Measurements from ENCODE around the gene CD209. TPM values are rescaled to one million over a fixed set of nuclear protein-coding genes. Genes with fewer than 3 reads are reported as not detected.

Gene CD209
- not detected for polyA plus RNA-seq (2012; ENCODE audit: insufficient read length, low read depth)

- TF ChIP-seq FOXP2 (optimal IDR thresholded peaks at IDR 0.05; ENCODE audit: borderline replicate concordance, extremely low read depth, extremely low read length, insufficient read depth): no peak
Measured at GRCh38 chr19:7746903-7747884, at the start of gene CD209. TSS of gene CD209 (minus strand) at chr19:7747534. CDS start at chr19:7747511, 23 bp downstream.

GRCh38 chr19:7795555-7796161 is 48.3 kb upstream of the CD209 start:
- TF ChIP-seq TAF1 (IDR thresholded peaks at IDR 0.05; ENCODE audit: borderline replicate concordance, insufficient read depth, low read length): no peak
- TF ChIP-seq POLR2AphosphoS5 (IDR thresholded peaks at IDR 0.05; ENCODE audit: low read depth, low read length): no peak
- no peak for TF ChIP-seq REST (IDR thresholded peaks at IDR 0.05; ENCODE audit: insufficient read depth in 1 of 2, low read depth in 2 of 2, low read length in 2 of 2)
- TF ChIP-seq FOXP2 (optimal IDR thresholded peaks at IDR 0.05; ENCODE audit: borderline replicate concordance, extremely low read depth, extremely low read length, insufficient read depth): no peak
- no peak for TF ChIP-seq SIN3A (IDR thresholded peaks at IDR 0.05; ENCODE audit: borderline replicate concordance, insufficient read depth, low read length)

- TF ChIP-seq FOXP2 (optimal IDR thresholded peaks at IDR 0.05; ENCODE audit: borderline replicate concordance, extremely low read depth, extremely low read length, insufficient read depth): no peak
- no peak for TF ChIP-seq TAF1 (IDR thresholded peaks at IDR 0.05; ENCODE audit: borderline replicate concordance, insufficient read depth, low read length)
- TF ChIP-seq POLR2AphosphoS5 (IDR thresholded peaks at IDR 0.05; ENCODE audit: low read depth, low read length): no peak
- TF ChIP-seq REST (IDR thresholded peaks at IDR 0.05; ENCODE audit: insufficient read depth in 1 of 2, low read depth in 2 of 2, low read length in 2 of 2): no peak
- no peak for TF ChIP-seq SIN3A (IDR thresholded peaks at IDR 0.05; ENCODE audit: borderline replicate concordance, insufficient read depth, low read length)
Measured at GRCh38 chr19:7793493-7793892, 46.2 kb upstream of the CD209 start.

GRCh38 chr19:7792281-7792680 is 44.9 kb upstream of the CD209 start:
- no peak for TF ChIP-seq FOXP2 (optimal IDR thresholded peaks at IDR 0.05; ENCODE audit: borderline replicate concordance, extremely low read depth, extremely low read length, insufficient read depth)
- no peak for TF ChIP-seq REST (IDR thresholded peaks at IDR 0.05; ENCODE audit: insufficient read depth in 1 of 2, low read depth in 2 of 2, low read length in 2 of 2)
- no peak for TF ChIP-seq SIN3A (IDR thresholded peaks at IDR 0.05; ENCODE audit: borderline replicate concordance, insufficient read depth, low read length)
- no peak for TF ChIP-seq POLR2AphosphoS5 (IDR thresholded peaks at IDR 0.05; ENCODE audit: low read depth, low read length)

GRCh38 chr19:7790416-7790815 is 43.1 kb upstream of the CD209 start:
- no peak for TF ChIP-seq SIN3A (IDR thresholded peaks at IDR 0.05; ENCODE audit: borderline replicate concordance, insufficient read depth, low read length)
- no peak for TF ChIP-seq FOXP2 (optimal IDR thresholded peaks at IDR 0.05; ENCODE audit: borderline replicate concordance, extremely low read depth, extremely low read length, insufficient read depth)
- TF ChIP-seq TAF1 (IDR thresholded peaks at IDR 0.05; ENCODE audit: borderline replicate concordance, insufficient read depth, low read length): no peak
- no peak for TF ChIP-seq POLR2AphosphoS5 (IDR thresholded peaks at IDR 0.05; ENCODE audit: low read depth, low read length)
- TF ChIP-seq REST (IDR thresholded peaks at IDR 0.05; ENCODE audit: insufficient read depth in 1 of 2, low read depth in 2 of 2, low read length in 2 of 2): no peak

Data from PFSK-1 (cell line).